DLD1 (cell line): Measurements from ENCODE around the gene MISP3.

Experiments used
- in situ Hi-C: cut with HindIII; loops from 2 replicates; pipeline ENCODE4 v1.10.0; 2017; ENCODE audit warnings: low sequenced_read_pairs

MISP3 gene

DNA sequence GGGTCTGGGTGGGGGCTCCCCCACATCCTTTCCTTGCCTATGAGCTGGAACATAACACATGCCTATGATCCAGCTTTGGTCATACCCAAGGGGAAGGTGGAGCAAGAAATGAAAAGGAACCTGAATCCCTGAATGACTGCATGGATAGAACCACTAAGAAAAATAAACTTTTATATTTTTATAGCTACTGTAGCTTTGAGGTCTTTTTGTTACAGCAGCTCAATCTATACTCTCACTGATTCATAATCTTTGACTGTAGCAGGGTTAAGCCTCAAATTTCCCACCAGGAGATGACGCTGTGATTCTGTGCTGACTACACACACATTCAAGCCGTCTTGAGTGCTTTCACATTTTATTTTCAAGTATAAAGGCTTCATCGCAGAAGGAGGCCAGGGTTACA, 19.6 kb upstream of the MISP3 start:
- in situ Hi-C loops = no loop called here

DNA sequence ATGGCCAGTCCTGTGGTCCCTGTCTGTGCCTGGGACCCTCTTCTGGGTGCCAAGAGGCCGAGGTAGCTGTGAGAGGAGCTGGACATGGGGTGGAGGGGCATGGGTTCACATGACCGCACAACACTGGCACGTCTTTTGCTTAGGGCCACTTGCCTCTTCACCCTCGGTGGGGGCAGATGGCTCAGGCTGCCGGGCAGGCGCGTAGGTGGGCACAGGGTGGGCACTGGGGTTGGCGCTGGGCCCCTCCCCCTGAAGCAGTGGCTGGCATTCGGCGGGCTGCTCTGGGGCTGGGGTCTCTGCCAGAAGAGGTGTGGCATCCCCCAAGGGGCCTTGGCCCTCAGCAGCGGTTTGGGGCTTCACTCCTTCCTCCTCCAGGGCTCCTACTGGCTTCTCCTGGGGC, 19.1 kb upstream of the MISP3 start:
- in situ Hi-C loops = no loop called here

- in situ Hi-C loops = no loop called here
Observed at GRCh38 chr19:14054099-14054498, 18.5 kb upstream of the MISP3 start.

- in situ Hi-C loops = no loop called here
Observed at GRCh38 chr19:14054721-14055120, 17.9 kb upstream of the MISP3 start.

GRCh38 chr19:14055396-14055795, 17.2 kb upstream of the MISP3 start:
- in situ Hi-C loops = no loop called here

DNA sequence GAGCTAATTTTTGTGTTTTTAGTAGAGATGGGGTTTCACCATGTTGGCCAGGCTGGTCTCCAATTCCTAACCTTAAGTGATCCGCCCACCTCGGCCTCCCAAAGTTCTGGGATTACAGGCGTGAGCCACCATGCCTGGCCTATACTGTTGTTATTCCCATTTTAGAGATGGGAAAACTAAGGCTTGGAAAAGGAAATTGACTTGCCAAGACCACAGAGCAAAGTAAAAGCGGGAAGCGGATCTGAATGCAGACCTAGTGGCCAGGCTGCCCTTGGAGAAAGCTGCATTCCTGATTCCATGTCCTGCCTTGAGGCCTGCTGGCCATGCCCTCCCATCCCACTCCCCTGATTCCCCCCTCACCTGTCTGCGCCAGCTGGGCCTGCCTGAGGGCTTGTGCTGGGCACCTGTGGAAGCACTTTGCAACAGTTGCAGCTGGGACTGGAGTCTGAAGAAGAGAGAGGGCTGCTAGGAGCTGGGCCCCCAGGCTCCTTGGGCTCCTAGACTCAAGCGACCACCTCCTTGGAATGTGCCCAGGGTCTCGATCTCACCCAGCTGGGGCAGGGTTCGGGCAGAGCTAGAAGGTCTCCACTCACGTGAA, 16.4 kb upstream of the MISP3 start:
- in situ Hi-C loops = no loop called here

DNA sequence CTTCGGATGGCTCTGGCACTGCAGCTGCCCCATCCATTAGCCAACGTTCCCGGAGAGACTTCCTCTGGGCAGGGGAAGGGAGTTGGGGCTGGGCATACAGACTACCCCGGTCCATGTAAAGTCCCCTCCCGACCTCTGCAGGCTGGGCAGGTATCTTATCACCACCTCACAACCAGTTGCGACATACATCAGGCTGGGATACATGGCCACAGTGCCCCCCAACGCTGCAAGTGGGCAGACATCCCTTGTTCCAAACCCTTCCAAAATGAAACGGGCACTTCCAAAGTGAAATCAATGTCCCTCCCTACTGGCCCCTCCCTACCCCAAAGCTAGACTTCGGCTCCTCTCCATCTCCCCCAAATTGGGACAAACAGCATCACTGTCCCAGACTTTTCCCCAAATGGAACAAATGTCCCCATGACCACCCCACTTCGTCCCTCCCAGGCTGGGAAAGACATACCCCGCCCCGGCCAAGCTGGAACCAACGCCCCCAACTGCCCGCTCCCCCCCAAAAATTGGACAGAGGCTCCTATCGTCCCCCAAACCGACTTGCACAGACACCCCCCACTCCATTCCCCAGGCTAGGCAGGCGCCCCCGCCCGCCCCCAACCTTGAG, 15.7 kb upstream of the MISP3 start:
- in situ Hi-C loops = no loop called here

GRCh38 chr19:14058182-14059092, 14.1 kb upstream of the MISP3 start:
- in situ Hi-C loops = no loop called here

GRCh38 chr19:14059093-14059480, 13.5 kb upstream of the MISP3 start:
- in situ Hi-C loops = no loop called here

DNA sequence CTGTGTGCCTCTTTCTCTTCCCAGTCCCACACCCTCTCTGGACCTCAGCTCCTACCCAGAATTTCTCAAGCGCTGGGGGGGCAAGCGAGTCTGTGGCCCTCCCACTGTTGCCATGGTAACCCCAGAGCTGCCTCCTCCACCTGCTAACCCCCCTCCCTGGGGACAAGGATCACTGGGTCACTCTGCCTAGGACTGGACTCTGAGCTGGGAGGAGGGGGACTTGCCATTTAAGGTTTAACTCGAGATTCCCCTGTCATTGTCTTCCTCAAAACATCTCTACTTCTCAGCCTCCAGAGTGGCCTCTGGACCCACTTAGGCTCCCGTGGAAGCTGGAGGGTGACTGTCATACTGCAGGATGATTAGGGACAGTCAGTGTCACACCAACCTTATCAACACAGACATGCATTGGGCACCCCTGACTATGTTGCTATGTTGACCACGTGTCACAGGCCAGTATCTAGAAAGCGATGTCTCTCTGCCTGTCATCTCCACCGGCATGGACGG, 12.9 kb upstream of the MISP3 start:
- in situ Hi-C loops = no loop called here

DNA sequence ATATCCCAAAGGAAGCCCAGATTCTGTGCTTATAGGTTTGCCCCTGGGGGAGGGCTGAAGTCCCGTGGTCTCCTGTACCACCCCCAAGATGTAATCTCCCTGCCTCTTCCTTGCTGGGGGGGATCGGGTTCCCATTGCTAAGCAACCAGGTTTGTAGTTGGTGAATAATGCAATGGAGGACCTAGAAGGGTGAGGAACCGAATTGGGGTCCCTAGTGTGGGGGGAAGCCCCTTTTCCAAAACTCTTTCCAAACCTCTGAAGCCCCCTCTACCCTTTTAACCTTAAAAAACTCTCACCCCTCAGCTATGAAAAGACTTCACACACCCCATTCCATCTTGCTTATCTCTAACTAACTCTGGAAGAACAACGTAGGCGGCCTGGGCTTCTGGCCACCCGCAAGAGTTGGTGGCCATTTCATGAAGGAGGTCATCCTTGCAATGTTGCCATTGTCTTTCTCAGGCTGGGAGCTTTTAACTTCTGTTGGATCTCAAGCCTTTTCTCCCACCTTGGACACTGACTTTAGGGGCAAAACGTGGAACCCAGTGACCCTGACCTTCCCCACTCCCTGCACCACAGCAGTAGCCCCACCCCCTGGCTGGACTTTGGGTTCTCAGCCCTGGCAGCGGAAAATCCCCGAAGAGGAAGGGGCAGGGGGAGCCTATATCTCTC, 11.4 kb upstream of the MISP3 start:
- in situ Hi-C loops = no loop called here

DNA sequence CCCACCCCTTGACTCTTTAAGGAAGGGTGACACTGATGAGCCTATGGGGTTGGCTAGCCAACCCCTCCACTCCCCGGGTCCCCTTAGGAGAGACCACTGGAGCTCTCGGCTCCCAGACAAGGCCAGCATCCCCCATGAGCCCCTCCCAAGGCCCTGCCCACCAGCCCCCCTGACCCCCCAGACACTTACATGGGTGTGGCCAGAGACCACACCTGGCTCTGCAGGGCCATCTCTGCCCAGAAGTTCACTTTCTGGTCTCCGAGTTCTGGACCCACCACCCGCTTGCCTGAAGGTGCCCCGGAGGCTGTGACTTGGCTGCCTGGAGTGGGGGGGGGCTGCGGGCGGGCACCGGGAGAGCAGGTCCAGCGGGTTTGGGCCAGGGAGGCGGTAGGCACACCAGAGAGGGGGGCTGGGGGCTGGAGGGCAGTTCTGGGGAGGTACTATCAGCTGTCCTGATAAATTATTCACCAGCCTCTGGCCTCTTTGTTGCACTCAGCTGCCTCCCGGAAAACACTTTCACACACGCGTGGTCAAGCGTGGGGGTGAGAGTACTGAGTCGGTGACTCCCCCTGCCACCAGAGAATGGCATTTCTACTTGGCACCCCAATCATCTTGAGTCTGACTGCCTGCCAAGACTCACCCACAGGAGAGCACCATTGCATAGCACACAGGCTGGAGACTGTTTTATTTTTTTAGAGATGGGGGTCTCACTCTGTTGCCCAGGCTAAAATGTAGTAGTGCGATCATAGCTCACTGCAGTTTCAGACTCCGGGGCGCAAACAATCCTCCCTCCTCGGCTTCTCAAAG, 10.6 kb upstream of the MISP3 start, which contains the start of gene PALM3:
Gene PALM3 (minus strand): TSS at position 326 of the 807 bp plus-strand sequence. CDS start 96 bp downstream, at position 230.
- in situ Hi-C loops = no loop called here

- in situ Hi-C loops = no loop called here
Observed at GRCh38 chr19:14062558-14062855, 10.1 kb upstream of the MISP3 start.

- in situ Hi-C loops = no loop called here
Observed at GRCh38 chr19:14063105-14063504, 9.5 kb upstream of the MISP3 start.

DNA sequence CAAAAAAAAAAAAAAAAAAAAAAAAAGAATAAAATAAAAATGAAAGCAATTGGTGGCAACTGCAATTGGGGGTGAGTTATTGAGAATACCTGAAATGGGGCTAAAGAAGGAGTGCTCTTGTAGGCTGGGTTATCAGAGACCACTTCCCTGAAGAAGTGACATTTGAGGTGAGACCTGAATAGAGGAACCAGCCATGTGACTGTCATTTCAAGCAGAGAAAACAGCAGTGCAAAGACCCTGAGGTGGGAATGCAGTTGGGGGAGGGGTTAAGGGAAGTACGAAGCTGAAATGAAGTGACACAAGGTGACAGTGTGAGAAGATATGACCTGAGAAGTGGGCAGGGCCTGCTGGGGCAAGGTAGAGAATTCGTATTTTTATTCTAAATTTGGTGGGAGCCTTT, 6.5 kb upstream of the MISP3 start:
- in situ Hi-C loops = no loop called here

DNA sequence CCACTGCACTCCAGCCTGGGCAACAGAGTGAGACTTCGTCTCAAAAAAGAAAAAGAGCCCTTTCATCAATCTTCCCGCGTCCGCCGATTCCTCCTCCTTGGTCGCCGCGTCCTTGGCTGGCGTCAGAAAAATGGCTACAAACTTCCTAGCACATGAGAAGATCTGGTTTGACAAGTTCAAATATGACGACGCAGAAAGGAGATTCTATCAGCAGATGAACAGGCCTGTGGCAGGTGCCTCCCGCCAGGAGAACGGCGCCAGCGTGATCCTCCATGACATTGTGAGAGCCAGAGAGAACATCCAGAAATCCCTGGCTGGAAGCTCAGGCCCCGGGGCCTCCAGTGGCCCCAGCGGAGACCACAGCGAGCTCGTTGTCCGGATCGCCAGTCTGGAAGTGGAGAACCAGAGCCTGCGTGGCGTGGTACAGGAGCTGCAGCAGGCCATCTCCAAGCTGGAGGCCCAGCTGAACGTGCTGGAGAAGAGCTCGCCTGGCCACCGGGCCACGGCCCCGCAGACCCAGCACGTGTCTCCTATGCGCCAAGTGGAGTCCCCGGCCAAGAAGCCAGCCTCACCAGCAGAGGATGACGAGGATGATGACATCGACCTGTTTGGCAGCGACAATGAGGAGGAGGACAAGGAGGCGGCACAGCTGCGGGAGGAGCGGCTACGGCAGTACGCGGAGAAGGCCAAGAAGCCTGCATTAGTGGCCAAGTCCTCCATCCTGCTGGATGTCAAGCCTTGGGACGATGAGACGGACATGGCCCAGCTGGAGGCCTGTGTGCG, 2.1 kb upstream of the MISP3 start:
- in situ Hi-C loops = no loop called here

DNA sequence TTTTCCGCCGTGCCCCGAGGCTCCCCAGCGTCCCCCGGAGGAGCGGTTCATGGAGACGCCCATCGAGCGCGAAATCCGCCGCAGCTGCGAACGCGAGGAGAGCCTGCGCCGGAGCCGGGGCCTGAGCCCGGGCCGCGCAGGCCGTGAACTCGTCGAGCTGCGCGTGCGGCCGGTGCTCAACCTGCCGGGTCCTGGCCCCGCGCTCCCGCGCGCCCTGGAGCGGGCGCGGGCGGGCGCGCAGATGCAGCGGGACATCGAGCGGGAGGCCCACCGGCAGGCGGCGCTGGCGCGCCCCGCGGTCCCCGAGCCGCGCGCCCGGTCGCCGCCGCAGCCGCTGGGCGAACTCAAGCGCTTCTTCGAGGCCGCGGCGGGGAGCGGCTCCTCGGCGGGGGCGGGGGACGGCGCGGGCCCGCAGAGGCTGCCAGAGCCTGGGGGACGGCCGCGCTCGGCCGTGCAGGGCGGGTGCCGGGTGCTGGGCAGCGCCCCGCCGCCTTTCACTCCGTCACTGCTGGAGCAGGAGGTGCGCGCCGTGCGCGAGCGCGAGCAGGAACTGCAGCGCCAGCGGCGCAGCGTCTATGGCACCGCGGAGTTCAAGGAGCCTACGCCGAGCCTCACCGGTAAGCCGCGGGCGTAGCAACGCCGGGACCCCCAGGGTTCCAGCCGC, 807 bp downstream of the MISP3 start:
- in situ Hi-C loops = no loop called here

DNA sequence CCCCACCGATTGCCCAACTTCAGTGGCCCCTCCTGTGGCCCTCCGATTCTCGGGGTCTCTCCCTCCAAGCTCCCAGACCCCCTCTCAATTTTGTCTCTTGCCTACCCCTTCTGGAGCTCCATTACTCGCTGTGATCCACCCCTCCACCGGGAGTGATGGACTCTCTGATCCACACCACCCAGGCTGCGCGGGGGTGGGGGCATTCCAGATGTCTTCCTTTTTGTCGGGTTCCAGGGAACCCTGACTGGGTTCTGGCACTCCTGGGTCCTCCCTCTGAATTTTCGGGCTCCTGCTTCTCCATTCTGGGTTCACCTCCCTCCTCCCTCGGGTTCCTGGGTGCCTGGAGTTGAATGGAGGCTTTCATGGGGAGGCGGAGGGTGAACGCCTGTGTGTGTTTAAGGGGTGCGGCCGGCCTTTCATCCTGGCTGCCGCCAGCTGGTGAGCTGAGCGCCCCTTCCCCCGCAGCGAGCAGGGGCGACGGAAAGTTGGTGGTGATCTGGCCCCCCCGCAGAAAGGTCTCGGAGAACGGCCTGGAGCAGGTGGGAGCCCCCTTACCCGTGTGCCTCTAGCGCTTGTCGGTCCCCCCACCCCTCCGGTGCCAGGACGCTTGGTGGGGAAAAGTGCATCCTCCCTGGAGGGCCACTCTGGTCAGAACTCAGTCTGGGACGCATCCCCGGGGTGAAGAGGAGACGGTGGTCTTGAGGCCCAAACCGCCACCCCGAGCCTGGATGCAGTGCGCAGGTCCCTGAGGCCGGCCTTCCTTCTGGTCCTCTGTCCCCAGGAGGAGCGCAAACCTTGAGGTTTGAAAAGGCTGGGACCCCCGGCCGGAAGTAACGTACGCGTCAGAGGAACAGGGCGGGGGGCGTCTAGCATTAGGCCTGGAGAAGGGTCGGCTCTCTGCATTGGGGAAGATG, 1.6 kb downstream of the MISP3 start:
- in situ Hi-C loops = no loop called here
